HG03575 (cell line): ENCODE results near the gene HKDC1.

Source experiments
- ATAC-seq: cut with Tn5 transposase; IDR thresholded peaks from one replicate; pipeline ENCODE4 v1.9.1; 2021; ENCODE audit not compliant: unreplicated experiment, insufficient number of reproducible peaks, low FRiP score; ENCODE audit errors: extremely low read depth

HKDC1 gene

GRCh38 chr10:69213591-69214311 lies 6.4 kb upstream of the HKDC1 start:
- no peak for ATAC-seq

DNA sequence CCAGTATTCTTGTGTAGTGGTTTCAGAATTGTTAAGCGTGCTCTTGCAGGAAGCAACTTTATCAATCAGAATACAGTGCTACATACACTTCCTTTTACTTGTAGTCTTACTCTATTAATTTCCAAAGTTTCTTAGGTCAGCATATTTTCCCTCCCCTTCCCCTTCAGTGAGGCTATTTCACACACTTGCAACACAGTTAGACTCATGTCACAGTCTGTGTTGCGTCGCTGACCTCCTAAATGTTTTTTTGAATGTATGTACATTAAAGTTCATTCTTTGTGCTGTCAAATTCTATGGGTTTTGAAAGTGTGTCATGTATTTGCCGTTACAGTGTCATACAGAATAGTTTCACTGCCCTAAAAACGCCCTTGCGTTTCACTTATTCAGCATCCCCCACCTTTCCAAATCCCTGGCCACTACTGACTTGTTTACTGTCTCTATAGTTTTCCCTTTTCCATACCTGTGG lies 5.4 kb upstream of the HKDC1 start:
- ATAC-seq, result no peak

- no peak for ATAC-seq
Observed at GRCh38 chr10:69215405-69216171, 4.5 kb upstream of the HKDC1 start.

- no peak for ATAC-seq
Observed at GRCh38 chr10:69216577-69217118, 3.5 kb upstream of the HKDC1 start.

GRCh38 chr10:69217119-69217754 lies 2.9 kb upstream of the HKDC1 start:
- no peak for ATAC-seq

DNA sequence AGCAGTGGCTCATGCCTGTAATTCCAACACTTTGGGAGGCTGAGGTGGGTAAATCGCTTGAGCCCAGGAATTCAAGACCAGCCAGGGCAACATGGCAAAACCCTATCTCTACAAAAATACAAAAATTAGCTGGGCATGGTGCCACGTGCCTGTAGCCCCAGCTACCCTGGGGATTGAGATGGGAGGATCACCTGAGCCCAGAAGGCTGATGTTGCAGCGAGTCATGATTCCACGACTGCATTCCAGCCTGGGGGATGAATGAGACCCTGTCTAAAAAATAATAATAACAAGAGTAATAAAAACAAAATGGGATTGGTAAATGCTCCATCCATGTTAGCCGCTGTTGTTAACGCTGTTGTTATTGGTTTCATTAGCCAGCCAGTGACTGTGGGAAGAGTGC lies 1.3 kb upstream of the HKDC1 start:
- no peak for ATAC-seq

DNA sequence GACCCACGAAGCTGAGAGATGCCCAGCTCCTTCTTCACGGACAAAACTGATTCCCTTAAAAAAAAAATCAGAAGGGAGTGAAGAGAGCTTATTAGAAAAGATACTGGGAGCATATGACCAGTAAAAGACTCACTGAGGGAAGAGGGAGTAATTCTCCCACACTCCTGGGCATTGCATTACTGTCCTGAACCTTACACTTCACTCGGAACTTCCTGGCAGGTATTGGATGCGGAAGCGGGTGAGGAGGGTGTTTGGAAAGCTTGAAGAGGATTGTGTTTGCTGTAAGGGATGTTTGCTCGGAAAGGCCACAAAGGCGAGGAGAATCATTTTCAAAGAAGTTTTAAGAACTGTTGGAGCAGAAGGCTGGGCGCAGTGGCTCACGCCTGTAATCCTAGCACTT lies 375 bp downstream of the HKDC1 start:
- ATAC-seq, result no peak

GRCh38 chr10:69222157-69223027 lies 2.3 kb downstream of the HKDC1 start:
- ATAC-seq, result peak; percentile 68

GRCh38 chr10:69223028-69223342 lies 2.9 kb downstream of the HKDC1 start:
- no peak for ATAC-seq

GRCh38 chr10:69224862-69225657 lies 4.9 kb downstream of the HKDC1 start:
- ATAC-seq, result no peak

GRCh38 chr10:69225681-69226080 lies 5.5 kb downstream of the HKDC1 start:
- no peak for ATAC-seq

- ATAC-seq, result no peak
Observed at GRCh38 chr10:69226919-69227450, 6.9 kb downstream of the HKDC1 start.

DNA sequence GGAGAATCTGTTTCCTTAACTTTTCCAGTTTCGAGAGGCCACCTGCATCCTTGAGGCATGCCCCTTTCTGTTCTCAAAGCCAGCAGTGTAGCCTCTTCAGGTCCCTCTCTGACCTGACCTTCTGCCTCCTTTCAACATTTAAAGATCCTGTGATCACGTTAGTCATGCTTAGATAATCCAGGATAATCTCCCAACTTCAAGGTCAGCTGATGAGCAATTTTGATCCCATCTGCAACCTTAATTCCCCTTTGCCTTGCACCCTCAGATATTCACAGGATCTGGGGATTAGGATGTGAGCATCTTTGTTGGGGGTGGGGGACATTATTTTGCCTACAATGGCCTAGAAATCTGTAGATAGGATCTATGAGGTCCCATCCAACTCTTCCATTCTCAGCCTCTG lies 8.0 kb downstream of the HKDC1 start:
- no peak for ATAC-seq

GRCh38 chr10:69229616-69229916 lies 9.4 kb downstream of the HKDC1 start:
- no peak for ATAC-seq

DNA sequence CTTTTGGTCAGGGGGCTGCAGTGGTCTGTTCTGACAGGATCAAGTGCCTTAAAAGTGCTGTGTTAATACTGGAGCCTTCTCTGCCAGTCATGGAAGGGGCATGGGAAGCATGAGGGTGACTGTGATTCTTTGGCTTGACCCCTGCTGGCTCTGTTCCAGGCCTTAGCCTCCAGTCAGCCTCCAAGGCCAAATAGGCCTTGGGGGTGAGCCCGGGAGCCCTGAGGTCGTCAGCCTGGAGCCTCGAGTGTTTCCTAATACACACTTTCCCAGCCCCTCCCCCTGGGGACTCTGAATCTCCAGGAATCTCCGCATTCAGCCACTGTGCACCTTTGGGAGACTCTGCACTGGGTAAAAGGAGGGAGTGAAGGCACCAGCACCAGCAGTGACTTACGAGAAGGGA lies 10.0 kb downstream of the HKDC1 start:
- ATAC-seq, result no peak

DNA sequence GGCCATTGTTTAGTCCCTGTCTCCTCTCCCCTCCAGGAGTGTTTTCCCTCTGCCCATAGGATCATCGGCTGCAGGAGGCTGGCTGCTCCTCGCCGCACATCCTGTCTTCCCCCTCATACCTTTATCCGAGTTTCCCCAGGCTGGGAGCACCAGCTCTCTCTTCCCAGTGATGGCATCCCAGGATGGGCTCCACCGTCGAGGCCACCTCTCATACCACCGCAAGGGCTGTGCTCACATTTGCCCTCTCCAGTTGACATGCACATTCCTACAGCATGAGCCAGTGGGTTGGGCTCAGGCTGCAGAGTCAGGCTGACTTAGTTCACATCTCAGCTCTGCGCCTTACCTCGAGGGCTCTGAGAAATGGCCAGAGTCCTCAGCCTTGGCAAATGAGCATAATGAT lies 12.1 kb downstream of the HKDC1 start:
- ATAC-seq, result no peak

DNA sequence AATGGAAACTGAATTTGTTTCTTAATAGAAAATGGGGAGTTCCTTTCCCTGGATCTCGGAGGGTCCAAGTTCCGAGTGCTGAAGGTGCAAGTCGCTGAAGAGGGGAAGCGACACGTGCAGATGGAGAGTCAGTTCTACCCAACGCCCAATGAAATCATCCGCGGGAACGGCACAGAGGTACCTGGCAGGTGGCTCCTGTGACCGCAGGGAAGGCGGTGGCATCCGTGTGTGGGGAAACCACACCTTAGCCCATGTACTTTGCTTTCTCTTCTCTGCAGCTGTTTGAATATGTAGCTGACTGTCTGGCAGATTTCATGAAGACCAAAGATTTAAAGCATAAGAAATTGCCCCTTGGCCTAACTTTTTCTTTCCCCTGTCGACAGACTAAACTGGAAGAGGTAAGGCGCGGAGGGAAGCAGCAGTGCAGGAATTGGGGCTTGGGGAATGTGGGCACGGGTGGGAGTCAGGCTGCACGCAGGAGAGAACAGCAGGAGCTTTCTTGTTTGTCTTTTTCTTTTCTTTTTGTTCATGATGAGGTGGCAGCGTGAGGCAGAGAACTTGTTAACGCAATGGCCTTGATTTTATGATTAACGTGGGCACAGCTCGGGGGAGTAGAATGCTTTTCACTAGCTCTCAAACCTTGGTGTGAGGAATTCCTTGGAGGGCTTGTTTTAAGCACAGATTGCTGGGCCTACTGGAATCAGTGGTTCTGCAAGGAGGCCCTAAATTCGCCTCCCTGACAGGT lies 12.8 kb downstream of the HKDC1 start:
- no peak for ATAC-seq

GRCh38 chr10:69234447-69234846 lies 14.3 kb downstream of the HKDC1 start:
- ATAC-seq, result no peak
